HepG2 (cell line): ENCODE measurements around the gene NOBOX. TPM values are rescaled to one million over a fixed set of nuclear protein-coding genes. Genes with fewer than 3 reads are reported as not detected.

ENCODE experiments used
- ARID5B ChIP-seq: IDR thresholded peaks from 2 replicates; pipeline ENCODE4 v1.4.0; 2020; ENCODE audit warnings: mild to moderate bottlenecking, missing genetic modification reagents
- ESRRA ChIP-seq: sonication (generic); formaldehyde crosslinking; IDR thresholded peaks from 2 replicates; pipeline ENCODE4 v1.5.1; 2020; ENCODE audit warnings: mild to moderate bottlenecking, low read depth, missing genetic modification reagents
- HINFP ChIP-seq: sonication (generic); formaldehyde crosslinking; IDR thresholded peaks from 2 replicates; pipeline ENCODE4 v1.4.0; 2020; ENCODE audit warnings: low read depth, mild to moderate bottlenecking, missing genetic modification reagents
- NR2F6 ChIP-seq, 2 experiments: IDR thresholded peaks; 2 replicates each; pipeline ENCODE4 v1.6.1; 2016; ENCODE audit warnings: antibody characterized with exemption in 1 of 2, mild to moderate bottlenecking in 1 of 2
- SIN3B ChIP-seq: fragments of 150-350 bp; IDR thresholded peaks from 2 replicates; pipeline ENCODE4 v1.6.1; 2014; ENCODE audit warnings: low read length
- ZBTB34 ChIP-seq: sonication (generic); formaldehyde crosslinking; IDR thresholded peaks from 2 replicates; pipeline ENCODE4 v1.8.0; 2022; ENCODE audit warnings: mild to moderate bottlenecking, missing genetic modification reagents
- ZBTB40 ChIP-seq, 2 experiments: fragments of 450-650 bp in 1 of 2; sonication (generic) in 1 of 2; formaldehyde crosslinking in 1 of 2; IDR thresholded peaks; 2 replicates each; pipeline versions ENCODE4 v1.6.1 to v1.8.0; 2016 to 2022; ENCODE audit warnings: antibody characterized with exemption in 1 of 2, mild to moderate bottlenecking in 1 of 2, missing genetic modification reagents in 1 of 2
- ZMYM4 ChIP-seq: sonication (generic); formaldehyde crosslinking; IDR thresholded peaks from 2 replicates; pipeline ENCODE4 v1.8.1; 2023; ENCODE audit warnings: mild to moderate bottlenecking, missing genetic modification reagents
- ZNF549 ChIP-seq: sonication (generic); formaldehyde crosslinking; IDR thresholded peaks from 2 replicates; pipeline ENCODE4 v1.5.0; 2020; ENCODE audit warnings: missing genetic modification reagents
- ZNF616 ChIP-seq: sonication (generic); formaldehyde crosslinking; IDR thresholded peaks from 2 replicates; pipeline ENCODE4 v1.5.0; 2020; ENCODE audit warnings: low read depth, mild to moderate bottlenecking, missing genetic modification reagents
- ZNF850 ChIP-seq: sonication (generic); formaldehyde crosslinking; conservative IDR thresholded peaks from 2 replicates; pipeline ENCODE4 v1.9.0; 2021; ENCODE audit warnings: mild to moderate bottlenecking, missing genetic modification reagents
- polyA plus RNA-seq, 8 experiments: library from polyadenylated mRNA; depleted of rRNA in 3 of 8; stranded (reverse) in 7 of 8; unstranded in 1 of 8; fragments of >200 nt; fragmentation: Illumina TruSeq in 4 of 8; extraction: Trizol in 4 of 8; gene quantifications; 2 replicates each; pipeline versions ENCODE4 v1.2.1 to v1.2.3, GENCODE V29; 2011 to 2016; ENCODE audit warnings: low read depth in 4 of 8, missing spikeins in 1 of 8, mixed read lengths in 1 of 8; ENCODE audit not compliant: insufficient read depth in 1 of 8
- total RNA-seq, 5 experiments: library from RNA; depleted of rRNA; stranded (reverse); fragments of >200 nt; fragmentation: Illumina TruSeq; extraction: Trizol; gene quantifications; 2 replicates each; pipeline ENCODE4 v1.2.3, GENCODE V29; 2016; ENCODE audit warnings: low read depth in 1 of 5

NOBOX gene
- total and polyA plus RNA-seq, 2 of the 13 experiments (the other 11 are each of a cell fraction or from before 2014, with no cell fraction given): not detected

GRCh38 chr7:144438759-144439158 is 35.3 kb upstream of the NOBOX start (continued):
- TF ChIP-seq HINFP (CRISPR knock-in tag): no peak
- no peak for TF ChIP-seq ZBTB40 (IDR thresholded peaks at IDR 0.05)
- no peak for TF ChIP-seq ZBTB40 (CRISPR knock-in tag; IDR thresholded peaks at IDR 0.05)
- no peak for TF ChIP-seq ZNF616 (CRISPR knock-in tag)
- TF ChIP-seq ZBTB34 (CRISPR knock-in tag): 0 out of 2 replicates have a peak, but pooled peaks have one; percentile 19
- no peak for TF ChIP-seq SIN3B
- no peak for TF ChIP-seq ZNF549
- no peak for TF ChIP-seq NR2F6 (IDR thresholded peaks at IDR 0.05)
- peak; percentile 31; the same call in 1 of the 2 replicates for TF ChIP-seq NR2F6 (CRISPR knock-in tag; IDR thresholded peaks at IDR 0.05)
- peak; percentile 85; the same call in 1 of the 2 replicates for TF ChIP-seq ESRRA (CRISPR knock-in tag)
- peak; percentile 72 for TF ChIP-seq ARID5B (CRISPR knock-in tag)
- TF ChIP-seq ZMYM4 (CRISPR knock-in tag): 0 out of 2 replicates have a peak, but pooled peaks have one; percentile 31
- no peak for TF ChIP-seq ZNF850 (CRISPR knock-in tag)
